Measurements from ENCODE around the gene LNP1. TPM values are rescaled to one million over a fixed set of nuclear protein-coding genes. Genes with fewer than 3 reads are reported as not detected.
"Not testable (repeated sequence)": the region's sequence is repeated elsewhere in the genome, so short reads cannot be mapped to it uniquely, and the experiment has no call there.

The LNP1 gene
- total RNA-seq, 1 donor from 2014 or later: 26.5 TPM

GRCh38 chr3:100438623-100438974, 37.3 kb downstream of the LNP1 start:
- Mint-ChIP-seq H3K27ac (no peak overlapping the region), H3K4me3 (no peak overlapping the region), H3K36me3 (peaks cover 26% of the 10 kb centered on the region), H3K9me3 (peaks cover 11% of the 10 kb centered on the region), H3K4me1 (no peaks in the 10 kb centered on the region), H3K27me3 (ENCODE audit: insufficient read depth, low read depth) (no peaks in the 10 kb centered on the region)
- Histone ChIP-seq H3K9me3 (ENCODE audit: low read depth) (no peaks in the 10 kb centered on the region), H3K9ac (no peak overlapping the region), H3K36me3 (no peaks in the 10 kb centered on the region), H3F3A (ENCODE audit: low read depth) (no peaks in the 10 kb centered on the region), H3K27me3 (no peaks in the 10 kb centered on the region), H2AFZ (replicated peaks) (no peak overlapping the region), H4K20me1 (ENCODE audit: low read depth) (no peaks in the 10 kb centered on the region), H3K27ac (no peak overlapping the region), H3K79me2 (ENCODE audit: low read depth) (no peaks in the 10 kb centered on the region), H3K4me1 (no peaks in the 10 kb centered on the region), H3K4me2 (no peak overlapping the region), H3K4me3 (no peak overlapping the region)
- no peak for DNase-seq (ENCODE audit: low spot score)
- TF ChIP-seq CTCF (IDR thresholded peaks at IDR 0.05) (no peak), EZH2 (IDR thresholded peaks at IDR 0.05) (no peak), EZH2phosphoT487 (IDR thresholded peaks at IDR 0.05) (no peak)

GRCh38 chr3:100440895-100441294, 39.6 kb downstream of the LNP1 start:
- TF ChIP-seq CTCF (IDR thresholded peaks at IDR 0.05) (no peak), EZH2 (IDR thresholded peaks at IDR 0.05) (no peak), EZH2phosphoT487 (IDR thresholded peaks at IDR 0.05) (no peak)
- Histone ChIP-seq H3K4me3 (no peak overlapping the region), H3K27ac (no peak overlapping the region), H3K4me1 (no peaks in the 10 kb centered on the region), H3K36me3 (peaks cover 7% of the 10 kb centered on the region), H4K20me1 (ENCODE audit: low read depth) (no peaks in the 10 kb centered on the region), H3K9ac (no peak overlapping the region), H3K4me2 (no peak overlapping the region), H3K27me3 (no peaks in the 10 kb centered on the region), H3K79me2 (ENCODE audit: low read depth) (no peaks in the 10 kb centered on the region), H2AFZ (replicated peaks) (no peak overlapping the region), H3K9me3 (ENCODE audit: low read depth) (peaks cover 13% of the 10 kb centered on the region), H3F3A (ENCODE audit: low read depth) (no peaks in the 10 kb centered on the region)
- Mint-ChIP-seq H3K4me1 (no peaks in the 10 kb centered on the region), H3K27ac (no peak overlapping the region), H3K9me3 (peaks cover 18% of the 10 kb centered on the region), H3K27me3 (ENCODE audit: insufficient read depth, low read depth) (no peaks in the 10 kb centered on the region), H3K36me3 (peaks cover 23% of the 10 kb centered on the region), H3K4me3 (no peak overlapping the region)
- no peak for DNase-seq (ENCODE audit: low spot score)

GRCh38 chr3:100443690-100444089, 42.4 kb downstream of the LNP1 start:
- Mint-ChIP-seq H3K27me3 (ENCODE audit: insufficient read depth, low read depth) (no peaks in the 10 kb centered on the region), H3K9me3 (peaks cover 34% of the 10 kb centered on the region), H3K4me1 (no peaks in the 10 kb centered on the region), H3K27ac (no peak overlapping the region), H3K4me3 (no peak overlapping the region), H3K36me3 (peaks cover 25% of the 10 kb centered on the region)
- Histone ChIP-seq H3K36me3 (peaks cover 7% of the 10 kb centered on the region), H3K4me1 (no peaks in the 10 kb centered on the region), H3K27me3 (no peaks in the 10 kb centered on the region), H3K9me3 (ENCODE audit: low read depth) (peaks cover 18% of the 10 kb centered on the region), H3K4me3 (no peak overlapping the region), H3K4me2 (no peak overlapping the region), H3F3A (ENCODE audit: low read depth) (no peaks in the 10 kb centered on the region), H4K20me1 (ENCODE audit: low read depth) (no peaks in the 10 kb centered on the region), H3K9ac (no peak overlapping the region), H3K27ac (no peak overlapping the region), H3K79me2 (ENCODE audit: low read depth) (no peaks in the 10 kb centered on the region), H2AFZ (replicated peaks) (no peak overlapping the region)
- TF ChIP-seq CTCF (IDR thresholded peaks at IDR 0.05): no peak
- no peak for TF ChIP-seq EZH2 (IDR thresholded peaks at IDR 0.05)
- no peak for TF ChIP-seq EZH2phosphoT487 (IDR thresholded peaks at IDR 0.05)
- DNase-seq (ENCODE audit: low spot score): no peak

GRCh38 chr3:100447067-100447466, 45.7 kb downstream of the LNP1 start:
- peaks cover 34% of the 10 kb centered on the region for H3K9me3 Mint-ChIP-seq
- not testable (repeated sequence) for H3K4me2 ChIP-seq

More at GRCh38 chr3:100447067-100447466, 45.7 kb downstream of the LNP1 start:
- H3K9ac ChIP-seq; H3K4me3 Mint-ChIP-seq; H4K20me1 ChIP-seq (ENCODE audit: low read depth); H3K4me1 Mint-ChIP-seq; H3F3A ChIP-seq (ENCODE audit: low read depth); H3K27me3 Mint-ChIP-seq (ENCODE audit: insufficient read depth, low read depth); H2AFZ ChIP-seq (replicated peaks); DNase-seq (ENCODE audit: low spot score); H3K4me1 ChIP-seq; H3K27me3 ChIP-seq; H3K27ac Mint-ChIP-seq; H3K79me2 ChIP-seq (ENCODE audit: low read depth); H3K4me3 ChIP-seq; H3K36me3 ChIP-seq; H3K27ac ChIP-seq: not testable (repeated sequence)
- H3K9me3 ChIP-seq (ENCODE audit: low read depth): peaks cover 18% of the 10 kb centered on the region
- peaks cover 22% of the 10 kb centered on the region for H3K36me3 Mint-ChIP-seq

Measured in neural progenitor cell (in vitro differentiated cells).